ENCODE data around the gene TUFT1. TPM values are rescaled to one million over a fixed set of nuclear protein-coding genes. Genes with fewer than 3 reads are reported as not detected.
"Not testable (repeated sequence)": the region's sequence is repeated elsewhere in the genome, so short reads cannot be mapped to it uniquely, and the experiment has no call there.

TUFT1 gene
- total RNA-seq, 1 donor from 2014 or later, result 7.5 TPM

DNA sequence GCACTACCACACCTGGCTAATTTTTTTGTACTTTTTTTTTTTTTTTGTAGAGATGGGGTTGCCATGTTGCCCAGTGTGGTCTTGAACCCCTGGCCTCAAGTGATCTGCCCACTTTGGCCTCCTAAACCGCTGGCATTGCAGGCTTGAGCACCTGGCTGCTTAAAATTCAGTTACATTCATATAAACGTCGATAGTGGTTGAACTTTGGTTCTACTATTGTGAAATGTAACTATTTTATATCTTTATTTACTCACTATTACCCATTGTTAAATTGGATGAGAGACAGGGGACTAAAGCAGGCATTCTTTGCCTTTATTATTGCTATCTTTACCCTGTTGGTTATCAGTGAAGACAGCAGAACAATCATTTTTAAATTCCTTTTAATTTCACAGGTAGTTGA, 77.9 kb downstream of the TUFT1 start:
- Mint-ChIP-seq H3K4me1 (peaks cover 33% of the 10 kb centered on the region), H3K27ac (ENCODE audit: unreplicated experiment) (no peak overlapping the region)

DNA sequence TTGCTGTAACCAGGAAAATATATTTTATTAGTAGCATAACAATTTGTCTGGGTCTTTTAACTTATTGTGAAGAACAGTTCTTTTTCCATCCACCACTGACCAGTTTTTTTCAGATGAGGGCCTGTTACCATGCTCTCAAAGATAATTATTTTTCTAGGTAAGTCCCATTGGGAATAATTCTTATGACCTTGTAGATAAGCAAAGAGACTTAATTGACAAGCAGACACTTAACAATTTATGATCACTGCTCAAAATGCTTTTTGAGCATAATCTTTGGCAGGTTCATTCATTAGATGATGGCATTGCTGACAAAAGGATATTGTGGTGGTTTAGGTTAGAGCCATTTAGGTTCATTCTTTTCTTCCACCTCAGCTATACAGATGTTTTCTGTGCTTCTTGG, 78.4 kb downstream of the TUFT1 start:
- no peak for DNase-seq (ENCODE audit: low read depth, low spot score)
- no peak overlapping the region for H3K27ac Mint-ChIP-seq (ENCODE audit: unreplicated experiment)
- no peaks in the 10 kb centered on the region for H3K9me3 Mint-ChIP-seq
- H3K4me3 Mint-ChIP-seq, result no peak overlapping the region
- no peaks in the 10 kb centered on the region for H3K27me3 Mint-ChIP-seq (ENCODE audit: low read depth)
- TF ChIP-seq, protein P1, sequence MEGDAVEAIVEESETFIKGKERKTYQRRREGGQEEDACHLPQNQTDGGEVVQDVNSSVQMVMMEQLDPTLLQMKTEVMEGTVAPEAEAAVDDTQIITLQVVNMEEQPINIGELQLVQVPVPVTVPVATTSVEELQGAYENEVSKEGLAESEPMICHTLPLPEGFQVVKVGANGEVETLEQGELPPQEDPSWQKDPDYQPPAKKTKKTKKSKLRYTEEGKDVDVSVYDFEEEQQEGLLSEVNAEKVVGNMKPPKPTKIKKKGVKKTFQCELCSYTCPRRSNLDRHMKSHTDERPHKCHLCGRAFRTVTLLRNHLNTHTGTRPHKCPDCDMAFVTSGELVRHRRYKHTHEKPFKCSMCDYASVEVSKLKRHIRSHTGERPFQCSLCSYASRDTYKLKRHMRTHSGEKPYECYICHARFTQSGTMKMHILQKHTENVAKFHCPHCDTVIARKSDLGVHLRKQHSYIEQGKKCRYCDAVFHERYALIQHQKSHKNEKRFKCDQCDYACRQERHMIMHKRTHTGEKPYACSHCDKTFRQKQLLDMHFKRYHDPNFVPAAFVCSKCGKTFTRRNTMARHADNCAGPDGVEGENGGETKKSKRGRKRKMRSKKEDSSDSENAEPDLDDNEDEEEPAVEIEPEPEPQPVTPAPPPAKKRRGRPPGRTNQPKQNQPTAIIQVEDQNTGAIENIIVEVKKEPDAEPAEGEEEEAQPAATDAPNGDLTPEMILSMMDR (conservative IDR thresholded peaks at IDR 0.05), result no peak
- H3K4me1 Mint-ChIP-seq, result peaks cover 28% of the 10 kb centered on the region
- peaks cover 4% of the 10 kb centered on the region for H3K36me3 Mint-ChIP-seq (ENCODE audit: low read depth)

More for the DNA sequence above, 77.9 kb downstream of the TUFT1 start:
- H3K27me3 Mint-ChIP-seq (ENCODE audit: low read depth), result no peaks in the 10 kb centered on the region
- no peaks in the 10 kb centered on the region for H3K9me3 Mint-ChIP-seq
- no peak overlapping the region for H3K4me3 Mint-ChIP-seq
- TF ChIP-seq, protein P1 (conservative IDR thresholded peaks at IDR 0.05), result no peak
- peaks cover 4% of the 10 kb centered on the region for H3K36me3 Mint-ChIP-seq (ENCODE audit: low read depth)
- DNase-seq (ENCODE audit: low read depth, low spot score), result no peak

DNA sequence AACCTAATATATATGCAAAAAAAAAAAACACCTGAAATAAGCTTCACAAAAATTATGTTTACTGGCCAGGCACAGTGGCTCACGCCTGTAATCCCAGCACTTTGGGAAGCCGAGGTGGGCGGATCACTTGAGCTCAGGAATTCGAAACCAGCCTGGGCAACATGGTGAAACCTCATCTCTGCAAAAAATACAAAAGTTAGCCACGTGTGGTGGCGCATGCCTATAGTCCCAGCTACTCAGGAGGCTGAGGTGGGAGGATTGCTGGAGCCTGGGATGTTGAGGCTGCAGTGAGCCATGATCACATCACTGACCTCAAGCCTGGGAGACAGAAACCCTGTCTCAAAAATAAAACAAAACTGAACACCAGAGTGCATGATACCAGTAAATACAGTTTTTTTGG, 78.9 kb downstream of the TUFT1 start:
- not testable (repeated sequence) for H3K9me3 Mint-ChIP-seq; H3K27ac Mint-ChIP-seq (ENCODE audit: unreplicated experiment); DNase-seq (ENCODE audit: low read depth, low spot score); H3K27me3 Mint-ChIP-seq (ENCODE audit: low read depth); H3K4me3 Mint-ChIP-seq; H3K36me3 Mint-ChIP-seq (ENCODE audit: low read depth)
- H3K4me1 Mint-ChIP-seq, result peaks cover 23% of the 10 kb centered on the region

DNA sequence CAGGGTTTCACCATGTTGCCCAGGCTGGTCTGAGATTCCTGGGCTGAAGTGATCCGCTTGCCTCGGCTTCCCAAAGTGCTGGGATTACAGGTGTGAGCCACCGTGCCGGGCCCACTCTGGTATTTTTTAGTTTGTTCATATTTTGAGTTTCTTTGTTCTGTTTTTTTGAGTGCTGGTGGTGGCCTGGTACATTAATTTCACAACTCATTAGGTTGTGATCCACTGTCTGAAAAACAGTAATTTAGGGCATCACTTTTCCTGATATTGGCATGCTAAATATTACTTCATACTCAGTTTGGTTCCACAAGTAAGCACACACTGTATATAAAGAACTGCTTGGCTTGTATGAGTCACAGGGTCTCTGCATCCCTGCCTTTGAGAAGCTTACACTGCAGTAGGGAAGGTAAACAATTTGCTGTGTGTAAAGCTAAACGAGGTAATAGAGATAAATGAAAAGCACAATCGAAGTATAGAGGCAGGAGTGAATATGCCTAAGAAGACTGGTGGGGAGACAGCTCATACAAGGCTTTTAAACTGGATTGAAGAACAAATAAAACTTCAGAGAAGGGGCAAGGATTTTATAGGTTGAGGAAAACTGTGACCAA, 79.5 kb downstream of the TUFT1 start:
- DNase-seq (ENCODE audit: low read depth, low spot score), result no peak
- Mint-ChIP-seq H3K4me1 (peaks cover 21% of the 10 kb centered on the region), H3K4me3 (no peak overlapping the region), H3K9me3 (no peaks in the 10 kb centered on the region), H3K36me3 (ENCODE audit: low read depth) (peaks cover 4% of the 10 kb centered on the region), H3K27ac (ENCODE audit: unreplicated experiment) (peak overlapping the region; percentile 9), H3K27me3 (ENCODE audit: low read depth) (no peaks in the 10 kb centered on the region)
- TF ChIP-seq, protein P1 (conservative IDR thresholded peaks at IDR 0.05), result no peak

DNA sequence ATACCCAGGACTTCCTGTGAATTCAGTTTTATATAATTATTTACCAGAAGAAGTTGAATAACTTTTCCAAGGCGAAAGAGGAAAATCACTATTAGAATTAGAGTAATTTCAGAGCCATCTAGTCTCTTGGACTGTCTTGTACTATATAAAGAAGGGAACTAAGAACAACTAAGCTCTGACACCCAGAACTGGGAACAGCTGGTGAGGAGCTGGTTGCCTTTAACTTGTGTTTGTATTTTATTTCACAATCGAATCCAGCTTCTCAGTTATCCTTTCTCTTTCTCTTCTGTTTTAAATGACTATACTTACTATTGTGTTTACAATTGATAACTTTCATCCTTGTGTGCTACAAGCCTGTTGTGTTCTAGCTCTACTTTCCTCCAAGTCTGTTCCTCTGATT, 80.2 kb downstream of the TUFT1 start:
- DNase-seq (ENCODE audit: low read depth, low spot score), result no peak
- Mint-ChIP-seq H3K4me1 (peaks cover 18% of the 10 kb centered on the region), H3K27me3 (ENCODE audit: low read depth) (no peaks in the 10 kb centered on the region), H3K4me3 (no peak overlapping the region), H3K9me3 (no peaks in the 10 kb centered on the region), H3K36me3 (ENCODE audit: low read depth) (peaks cover 2% of the 10 kb centered on the region), H3K27ac (ENCODE audit: unreplicated experiment) (peak overlapping the region; percentile 38)
- TF ChIP-seq, protein P1 (conservative IDR thresholded peaks at IDR 0.05), result no peak

DNA sequence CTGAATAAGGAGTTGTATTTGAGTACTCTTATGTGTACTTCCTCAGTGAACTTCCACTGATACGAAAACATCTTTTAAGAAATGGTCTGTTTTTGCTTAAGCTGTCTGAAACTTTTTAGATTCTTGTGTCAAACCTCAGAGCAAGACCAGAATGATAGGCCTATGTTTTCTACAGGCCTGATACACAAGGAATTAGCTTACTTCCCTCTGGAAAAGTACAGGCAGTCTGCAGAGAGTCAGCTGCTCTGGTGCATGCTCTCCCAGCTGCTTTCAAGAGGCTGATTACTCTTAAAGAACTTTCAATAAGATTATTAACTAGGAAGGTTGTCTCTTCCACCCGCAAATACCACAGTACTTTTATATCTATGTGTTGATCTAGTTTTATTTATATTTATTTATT, 81.2 kb downstream of the TUFT1 start:
- no peak for DNase-seq (ENCODE audit: low read depth, low spot score)
- no peak overlapping the region for H3K27ac Mint-ChIP-seq (ENCODE audit: unreplicated experiment)
- TF ChIP-seq, protein P1 (conservative IDR thresholded peaks at IDR 0.05), result no peak
- peaks cover 14% of the 10 kb centered on the region for H3K4me1 Mint-ChIP-seq
- no peak overlapping the region for H3K4me3 Mint-ChIP-seq
- no peaks in the 10 kb centered on the region for H3K36me3 Mint-ChIP-seq (ENCODE audit: low read depth)
- no peaks in the 10 kb centered on the region for H3K27me3 Mint-ChIP-seq (ENCODE audit: low read depth)
- no peaks in the 10 kb centered on the region for H3K9me3 Mint-ChIP-seq
